ENCODE data around the gene FRS3. TPM values are rescaled to one million over a fixed set of nuclear protein-coding genes. Genes with fewer than 3 reads are reported as not detected.

Gene FRS3
- total RNA-seq, 2 donors from 2014 or later: 2.6 to 3.2 TPM

GRCh38 chr6:41780551-41781365 lies 1.1 kb upstream of the FRS3 start, which contains the start of gene PRICKLE4:
TSS of gene PRICKLE4 (plus strand) at chr6:41780782. CDS start at chr6:41783474, 2,692 bp downstream.
- Histone ChIP-seq H3K9me3 (no peaks in the 10 kb centered on the region), H3K27me3 (replicated peaks; ENCODE audit: insufficient read depth) (no peaks in the 10 kb centered on the region), H3K27ac (peak within 1 kb of the TSS; percentile 41 to 63), H3K4me1 (ENCODE audit: control insufficient read depth in 1 of 2, low read depth in 2 of 2) (peaks cover 12 to 30% of the 10 kb centered on the region in 2 donors), H3K4me3 (peak within 1 kb of the TSS; percentile 81), H3K36me3 (no peaks in the 10 kb centered on the region)
- no peak for DNase-seq (ENCODE audit: low spot score)
- TF ChIP-seq CTCF (IDR thresholded peaks at IDR 0.05): no peak
- no peak for ATAC-seq (ENCODE audit: insufficient number of reproducible peaks, low FRiP score, low read depth)

- Histone ChIP-seq H3K4me3 (peak overlapping the region; percentile 81), H3K27me3 (replicated peaks; ENCODE audit: insufficient read depth) (no peaks in the 10 kb centered on the region), H3K4me1 (ENCODE audit: control insufficient read depth in 1 of 2, low read depth in 2 of 2) (peaks cover 10 to 19% of the 10 kb centered on the region in 2 donors), H3K36me3 (peaks cover 9% of the 10 kb centered on the region), H3K27ac (no peak overlapping the region), H3K9me3 (no peaks in the 10 kb centered on the region)
- ATAC-seq (ENCODE audit: insufficient number of reproducible peaks, low FRiP score, low read depth) (peak; percentile 23), DNase-seq (ENCODE audit: low spot score) (no peak)
- no peak for TF ChIP-seq CTCF (IDR thresholded peaks at IDR 0.05)
Observed at GRCh38 chr6:41779336-41779735, 364 bp downstream of the FRS3 start.

- ATAC-seq (ENCODE audit: insufficient number of reproducible peaks, low FRiP score, low read depth): no peak
- Histone ChIP-seq H3K27ac (no peak overlapping the region), H3K4me3 (peak overlapping the region; percentile 81)
Observed at GRCh38 chr6:41778895-41779294, 805 bp downstream of the FRS3 start.

GRCh38 chr6:41777551-41778285 lies 2.0 kb downstream of the FRS3 start:
- Histone ChIP-seq H3K9me3 (no peaks in the 10 kb centered on the region), H3K4me1 (ENCODE audit: control insufficient read depth in 1 of 2, low read depth in 2 of 2) (peaks cover 10 to 19% of the 10 kb centered on the region in 2 donors), H3K4me3 (no peak overlapping the region), H3K27me3 (replicated peaks; ENCODE audit: insufficient read depth) (no peaks in the 10 kb centered on the region), H3K27ac (no peak overlapping the region), H3K36me3 (peaks cover 20% of the 10 kb centered on the region)
- ATAC-seq (ENCODE audit: insufficient number of reproducible peaks, low FRiP score, low read depth) (no peak), DNase-seq (ENCODE audit: low spot score) (no peak)
- TF ChIP-seq CTCF (IDR thresholded peaks at IDR 0.05): no peak

More at GRCh38 chr6:41778895-41779294, 805 bp downstream of the FRS3 start:
- DNase-seq (ENCODE audit: low spot score): no peak
- no peak for TF ChIP-seq CTCF (IDR thresholded peaks at IDR 0.05)
- H3K27me3 ChIP-seq (replicated peaks; ENCODE audit: insufficient read depth): no peaks in the 10 kb centered on the region
- no peaks in the 10 kb centered on the region for H3K9me3 ChIP-seq
- peaks cover 10 to 19% of the 10 kb centered on the region in 2 donors for H3K4me1 ChIP-seq (ENCODE audit: control insufficient read depth in 1 of 2, low read depth in 2 of 2)
- H3K36me3 ChIP-seq: peaks cover 12% of the 10 kb centered on the region

- no peak for ATAC-seq (ENCODE audit: insufficient number of reproducible peaks, low FRiP score, low read depth)
- Histone ChIP-seq H3K4me1 (ENCODE audit: control insufficient read depth in 1 of 2, low read depth in 2 of 2) (peaks cover 5 to 8% of the 10 kb centered on the region in 2 donors), H3K27ac (no peak overlapping the region), H3K9me3 (no peaks in the 10 kb centered on the region), H3K36me3 (peaks cover 38% of the 10 kb centered on the region), H3K27me3 (replicated peaks; ENCODE audit: insufficient read depth) (no peaks in the 10 kb centered on the region), H3K4me3 (no peak overlapping the region)
- no peak for TF ChIP-seq CTCF (IDR thresholded peaks at IDR 0.05)
- DNase-seq (ENCODE audit: low spot score): no peak
Observed at GRCh38 chr6:41775293-41775882, 4.3 kb downstream of the FRS3 start.

Measured in thoracic aorta (tissue), 2 donors.